SK-N-MC (cell line): ENCODE results near the gene LHFPL6.

Experiments
- EZH2 ChIP-seq: fragments of 200-600 bp; sonication (generic); IDR thresholded peaks from one replicate; pipeline ENCODE4 v1.6.1; 2017; ENCODE audit warnings: antibody characterized with exemption
- FOXP2 ChIP-seq: optimal IDR thresholded peaks from 2 replicates; pipeline ENCODE3; 2011; ENCODE audit warnings: mild to moderate bottlenecking, moderate library complexity; ENCODE audit not compliant: insufficient read depth; ENCODE audit errors: extremely low read length, control extremely low read depth
- POLR2AphosphoS5 ChIP-seq: IDR thresholded peaks from 2 replicates; pipeline ENCODE4 v1.6.1; 2012; ENCODE audit warnings: mild to moderate bottlenecking, low read depth, low read length, borderline replicate concordance

DNA sequence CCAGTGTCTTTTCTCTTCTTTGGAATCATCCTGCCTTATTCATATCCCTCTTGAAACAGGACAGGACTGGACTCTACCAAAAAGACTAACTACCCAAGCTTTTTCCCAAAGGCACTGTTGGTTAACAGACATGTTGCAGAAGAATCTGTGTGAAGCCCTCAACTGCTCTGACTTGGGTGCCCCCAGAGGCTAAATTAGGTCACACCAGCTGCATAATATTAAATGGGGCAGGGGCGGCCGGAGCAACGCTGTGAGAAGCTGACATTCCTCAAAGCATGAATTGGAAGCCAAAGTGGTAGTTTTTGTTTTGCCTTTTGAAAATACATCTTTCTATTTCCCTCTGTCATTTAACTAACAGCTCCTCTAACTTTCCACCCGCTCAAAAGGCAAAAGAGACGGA, 185.9 kb downstream of the LHFPL6 start:
- no peak for TF ChIP-seq POLR2AphosphoS5
- no peak for TF ChIP-seq EZH2
- TF ChIP-seq FOXP2: no peak
